ENCODE results near the gene CCT2.
"Not testable (repeated sequence)": the region's sequence is repeated elsewhere in the genome, so short reads cannot be mapped to it uniquely, and the experiment has no call there.

CCT2 gene

GRCh38 chr12:69595689-69596088, 10.4 kb downstream of the CCT2 start:
- no peak for DNase-seq

- no peak for DNase-seq
These were observed 13.0 kb downstream of the CCT2 start for GRCh38 chr12:69598174-69598753.

- DNase-seq: no peak
These were observed 15.5 kb downstream of the CCT2 start for GRCh38 chr12:69600804-69601203.

- no peak for DNase-seq
These were observed 16.9 kb downstream of the CCT2 start for GRCh38 chr12:69601962-69602685.

- no peak for DNase-seq
These were observed 17.7 kb downstream of the CCT2 start for GRCh38 chr12:69602954-69603353.

GRCh38 chr12:69603556-69603955, 18.3 kb downstream of the CCT2 start:
- DNase-seq: not testable (repeated sequence)

GRCh38 chr12:69604275-69604674, 19.0 kb downstream of the CCT2 start:
- not testable (repeated sequence) for DNase-seq

- DNase-seq: no peak
These were observed 22.9 kb downstream of the CCT2 start for GRCh38 chr12:69608114-69608513.

GRCh38 chr12:69610126-69610525, 24.9 kb downstream of the CCT2 start:
- DNase-seq: no peak

GRCh38 chr12:69610729-69611128, 25.5 kb downstream of the CCT2 start, which contains the start of gene LRRC10:
LRRC10 (minus strand) TSS chr12:69610907; CDS start chr12:69610838, 69 bp downstream.
- DNase-seq: no peak

- no peak for DNase-seq
These were observed 28.1 kb downstream of the CCT2 start for GRCh38 chr12:69613351-69613750.

- DNase-seq: no peak
These were observed 30.8 kb downstream of the CCT2 start for GRCh38 chr12:69616025-69616424.

- no peak for DNase-seq
These were observed 33.8 kb downstream of the CCT2 start for GRCh38 chr12:69619050-69619449.

GRCh38 chr12:69620077-69620476, 34.8 kb downstream of the CCT2 start:
- no peak for DNase-seq

GRCh38 chr12:69620921-69621320, 35.7 kb downstream of the CCT2 start:
- no peak for DNase-seq

GRCh38 chr12:69621551-69621950, 36.3 kb downstream of the CCT2 start:
- no peak for DNase-seq

GRCh38 chr12:69623970-69624369, 38.7 kb downstream of the CCT2 start:
- DNase-seq: no peak

GRCh38 chr12:69627501-69627900, 42.2 kb downstream of the CCT2 start:
- no peak for DNase-seq

- DNase-seq: no peak
These were observed 44.9 kb downstream of the CCT2 start for GRCh38 chr12:69630191-69630590.

GRCh38 chr12:69633061-69633460, 47.8 kb downstream of the CCT2 start:
- no peak for DNase-seq

GRCh38 chr12:69639400-69640016, 54.2 kb downstream of the CCT2 start:
- peak; percentile 64 for DNase-seq

GRCh38 chr12:69641546-69641945, 56.3 kb downstream of the CCT2 start:
- DNase-seq: no peak

- no peak for DNase-seq
These were observed 57.3 kb downstream of the CCT2 start for GRCh38 chr12:69642531-69642930.

GRCh38 chr12:69644511-69644910, 59.3 kb downstream of the CCT2 start:
- DNase-seq: no peak
